Naive thymus-derived CD4-positive, alpha-beta T cell (primary cell): ENCODE measurements around the gene SPTLC2. TPM values are rescaled to one million over a fixed set of nuclear protein-coding genes. Genes with fewer than 3 reads are reported as not detected.
"Not testable (repeated sequence)": the region's sequence is repeated elsewhere in the genome, so short reads cannot be mapped to it uniquely, and the experiment has no call there.

Source experiments
- ATAC-seq: fragments of 150-1000 bp; cut with Tn5 transposase; 2 replicates; pipeline ENCODE4 v1.10.0; 2021; ENCODE audit warnings: mild to moderate bottlenecking, moderate library complexity
- CTCF ChIA-PET: fragments of 350-600 bp; sonication (Branson Sonifier 250); formaldehyde crosslinking; loops from one replicate; lab custom pipeline; 2021; ENCODE audit warnings: antibody characterized with exemption; lab: Charles Lee
- POLR2A ChIA-PET: fragments of 350-600 bp; sonication (Branson Sonifier 250); formaldehyde crosslinking; loops from one replicate; lab custom pipeline; 2021; ENCODE audit warnings: antibody characterized with exemption, inconsistent platforms; lab: Charles Lee
- DNase-seq, 9 donors: peaks; one replicate each; pipeline versions ENCODE4 v3.0.0 to v3.0.0-alpha.2; 2020 to 2022; ENCODE audit warnings: mixed read lengths in 1 of 9
- H3K27ac ChIP-seq: one replicate; pipeline ENCODE4 v1.7.0; 2013; ENCODE audit warnings: mild to moderate bottlenecking, low read depth, low read length, moderate library complexity
- H3K27me3 ChIP-seq, 2 donors: one replicate each; pipeline ENCODE4 v1.7.0; 2013; ENCODE audit warnings: low read length in 2 of 2, mild to moderate bottlenecking in 2 of 2, moderate library complexity in 2 of 2; ENCODE audit not compliant: control insufficient read depth in 2 of 2, insufficient read depth in 2 of 2
- H3K36me3 ChIP-seq, 3 experiments: 1 replicate in 2 of 3; 2 replicates in 1 of 3; pipeline ENCODE4 v1.7.0; 2013; ENCODE audit warnings: low read length in 3 of 3, mild to moderate bottlenecking in 3 of 3, moderate library complexity in 1 of 3; ENCODE audit not compliant: insufficient read depth in 3 of 3, control insufficient read depth in 2 of 3
- H3K4me1 ChIP-seq, 2 donors: one replicate each; pipeline ENCODE4 v1.7.0; 2013; ENCODE audit warnings: low read length in 2 of 2, mild to moderate bottlenecking in 2 of 2, moderate library complexity in 1 of 2; ENCODE audit not compliant: control insufficient read depth in 2 of 2, insufficient read depth in 2 of 2
- H3K4me3 ChIP-seq: 2 replicates; pipeline ENCODE4 v1.7.0; 2013; ENCODE audit warnings: mild to moderate bottlenecking, low read length
- H3K9me3 ChIP-seq, 3 experiments: 1 replicate in 2 of 3; 2 replicates in 1 of 3; pipeline ENCODE4 v1.7.0; 2013; ENCODE audit warnings: low read length in 3 of 3; ENCODE audit not compliant: control insufficient read depth in 2 of 3
- H3K27ac Mint-ChIP-seq, 9 donors: one replicate each; pipeline ENCODE4 v1.8.0; 2020 to 2022; ENCODE audit warnings: mixed read lengths in 9 of 9, mild to moderate bottlenecking in 8 of 9, moderate library complexity in 5 of 9, inconsistent platforms in 2 of 9
- H3K27me3 Mint-ChIP-seq, 5 donors: one replicate each; pipeline ENCODE4 v1.8.0; 2021 to 2022; ENCODE audit warnings: mixed read lengths in 5 of 5, mild to moderate bottlenecking in 1 of 5
- H3K36me3 Mint-ChIP-seq, 5 donors: one replicate each; pipeline ENCODE4 v1.8.0; 2020 to 2022; ENCODE audit warnings: mixed read lengths in 5 of 5, mild to moderate bottlenecking in 3 of 5, inconsistent platforms in 1 of 5
- H3K4me1 Mint-ChIP-seq, 7 donors: one replicate each; pipeline ENCODE4 v1.8.0; 2020 to 2022; ENCODE audit warnings: mixed read lengths in 7 of 7, mild to moderate bottlenecking in 3 of 7, inconsistent platforms in 1 of 7
- H3K4me3 Mint-ChIP-seq, 10 donors: one replicate each; pipeline ENCODE4 v1.8.0; 2020 to 2022; ENCODE audit warnings: mild to moderate bottlenecking in 10 of 10, mixed read lengths in 10 of 10, moderate library complexity in 6 of 10, inconsistent platforms in 2 of 10
- H3K9me3 Mint-ChIP-seq, 11 donors: one replicate each; pipeline ENCODE4 v1.8.0; 2020 to 2022; ENCODE audit warnings: mixed read lengths in 11 of 11, mild to moderate bottlenecking in 4 of 11, inconsistent platforms in 1 of 11, moderate library complexity in 1 of 11
- intact Hi-C, 2 donors: fragments of 100-400 bp; cut with micrococcal nuclease; formaldehyde crosslinking; loops; one replicate each; pipeline ENCODE4 v1.15.1; 2023
- polyA plus RNA-seq, 2 donors: library from polyadenylated mRNA; unstranded; fragments of 300-500 nt; fragmentation: Illumina TruSeq; gene quantifications; one replicate each; pipeline ENCODE4 v1.2.3, GENCODE V29; 2021
- total RNA-seq, 6 experiments: library from RNA in 5 of 6; stranded (reverse) in 5 of 6; gene quantifications; 1 replicate in 5 of 6; 2 replicates in 1 of 6; pipeline ENCODE4 v1.2.3 and lab custom pipeline; 2021 to 2026

SPTLC2 gene
- total and polyA plus RNA-seq, 7 experiments from 2014 or later, result 11.6 to 58.1 (median 24.7) TPM

DNA sequence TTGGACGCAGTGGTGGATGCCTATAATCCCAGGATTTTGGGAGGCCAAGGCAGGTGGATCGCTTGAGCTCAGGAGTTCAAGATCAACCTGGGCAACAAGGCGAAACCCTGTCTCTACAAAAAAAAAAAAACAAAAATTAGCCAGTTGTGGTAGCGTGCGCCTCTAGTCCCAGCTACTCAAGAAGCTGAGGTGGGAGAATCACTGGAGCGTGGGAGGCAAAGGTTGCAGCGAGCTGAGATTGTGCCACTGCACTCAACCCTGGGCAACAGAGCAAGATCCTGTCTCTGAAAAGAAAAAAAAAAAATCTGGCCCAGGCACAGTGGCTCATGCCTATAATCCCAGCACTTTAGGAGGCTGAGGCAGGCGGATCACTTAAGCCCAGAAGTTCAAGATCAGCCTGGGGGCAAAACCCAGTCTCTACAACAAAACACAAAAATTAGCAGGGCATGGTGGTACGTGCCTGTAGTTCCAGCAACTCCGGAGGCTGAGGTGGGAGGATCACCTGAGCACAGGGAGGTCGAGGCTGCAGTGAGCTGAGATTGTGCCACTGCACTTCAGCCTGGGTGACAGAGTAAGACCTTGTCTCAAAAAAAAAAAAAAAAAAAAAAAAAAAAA is 27.9 kb downstream of the SPTLC2 start:
- ATAC-seq, H3K36me3 ChIP-seq, H3K27ac ChIP-seq, H3K27me3 Mint-ChIP-seq, H3K9me3 ChIP-seq, H3K9me3 Mint-ChIP-seq, DNase-seq, H3K4me3 ChIP-seq, H3K27me3 ChIP-seq, intact Hi-C loops: not testable (repeated sequence)
- peak overlapping the region in 3 of 9 donors; percentile 21 to 80 (median 74) for H3K27ac Mint-ChIP-seq
- peaks cover 16 to 67% (median 57%) of the 10 kb centered on the region in 7 donors for H3K4me1 Mint-ChIP-seq
- ChIA-PET POLR2A (interaction anchor here (0.7 kb wide), 1 partner anchor 17 kb away, joined by 3 read pairs; no protein-coding TSS in a partner anchor), CTCF (interaction anchor here (0.6 to 0.7 kb wide), 2 partner anchors 10 to 16 kb away, joined by 5 to 6 read pairs; no protein-coding TSS in a partner anchor)
- peaks cover 0 to 32% (median 15%) of the 10 kb centered on the region in 5 donors for H3K36me3 Mint-ChIP-seq
- H3K4me1 ChIP-seq, result peaks cover 3 to 25% of the 10 kb centered on the region in 2 donors
- H3K4me3 Mint-ChIP-seq, result peak overlapping the region in 2 of 10 donors; percentile 52 to 73

- Histone ChIP-seq H3K4me3 (no peak overlapping the region), H3K27me3 (no peaks in the 10 kb centered on the region), H3K9me3 (no peaks in the 10 kb centered on the region), H3K27ac (no peak overlapping the region), H3K36me3 (no peaks in the 10 kb centered on the region), H3K4me1 (peaks cover 4 to 18% of the 10 kb centered on the region in 2 donors)
- Mint-ChIP-seq H3K27ac (no peak overlapping the region), H3K9me3 (peaks cover 0 to 2% (median 0%) of the 10 kb centered on the region in 11 donors), H3K4me1 (peaks cover 23 to 66% (median 56%) of the 10 kb centered on the region in 7 donors), H3K27me3 (no peaks in the 10 kb centered on the region), H3K36me3 (peaks cover 0 to 16% (median 10%) of the 10 kb centered on the region in 5 donors), H3K4me3 (no peak overlapping the region)
- ChIA-PET POLR2A (no interaction called here), CTCF (no interaction called here)
- intact Hi-C loops, result no loop called here
- no peak for DNase-seq
- no peak for ATAC-seq
These were observed 31.1 kb downstream of the SPTLC2 start for GRCh38 chr14:77585385-77585784.

DNA sequence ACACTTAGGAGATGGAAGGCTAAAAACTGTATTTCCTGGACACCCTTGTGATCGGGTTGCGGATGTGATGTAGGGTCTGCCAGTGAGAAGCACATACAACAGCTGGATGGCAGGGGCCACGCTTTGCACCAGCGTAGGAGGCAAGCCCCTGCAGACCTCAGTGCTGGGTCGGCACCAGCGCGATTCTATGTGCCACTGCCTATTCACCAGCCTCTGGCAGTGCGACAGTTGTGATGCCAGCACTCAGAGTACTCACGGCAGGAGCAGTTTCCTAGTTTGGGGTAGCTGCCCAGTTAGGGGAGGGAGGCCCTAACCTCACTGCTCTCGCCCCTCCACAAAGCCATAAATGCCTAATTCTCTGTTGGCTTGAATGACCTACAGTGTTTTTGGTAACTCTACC is 31.6 kb downstream of the SPTLC2 start:
- no peak overlapping the region for H3K27ac ChIP-seq
- H3K4me3 ChIP-seq, result no peak overlapping the region
- ChIA-PET CTCF (no interaction called here), POLR2A (no interaction called here)
- no peaks in the 10 kb centered on the region for H3K27me3 Mint-ChIP-seq
- peaks cover 0 to 16% (median 10%) of the 10 kb centered on the region in 5 donors for H3K36me3 Mint-ChIP-seq
- H3K4me3 Mint-ChIP-seq, result no peak overlapping the region
- H3K9me3 ChIP-seq, result no peaks in the 10 kb centered on the region
- intact Hi-C loops, result loop anchor here (5.0 kb wide), 1 partner anchor 32 kb away; the partner anchor contains the start of gene SPTLC2 (in 2 of the 2)
- DNase-seq, result no peak
- H3K9me3 Mint-ChIP-seq, result peaks cover 0 to 2% (median 0%) of the 10 kb centered on the region in 11 donors
- peak overlapping the region in 2 of 9 donors; percentile 0 to 2 for H3K27ac Mint-ChIP-seq
- H3K36me3 ChIP-seq, result no peaks in the 10 kb centered on the region
- H3K4me1 ChIP-seq, result peaks cover 5 to 16% of the 10 kb centered on the region in 2 donors
- no peak for ATAC-seq
- no peaks in the 10 kb centered on the region for H3K27me3 ChIP-seq
- H3K4me1 Mint-ChIP-seq, result peaks cover 17 to 63% (median 55%) of the 10 kb centered on the region in 7 donors

DNA sequence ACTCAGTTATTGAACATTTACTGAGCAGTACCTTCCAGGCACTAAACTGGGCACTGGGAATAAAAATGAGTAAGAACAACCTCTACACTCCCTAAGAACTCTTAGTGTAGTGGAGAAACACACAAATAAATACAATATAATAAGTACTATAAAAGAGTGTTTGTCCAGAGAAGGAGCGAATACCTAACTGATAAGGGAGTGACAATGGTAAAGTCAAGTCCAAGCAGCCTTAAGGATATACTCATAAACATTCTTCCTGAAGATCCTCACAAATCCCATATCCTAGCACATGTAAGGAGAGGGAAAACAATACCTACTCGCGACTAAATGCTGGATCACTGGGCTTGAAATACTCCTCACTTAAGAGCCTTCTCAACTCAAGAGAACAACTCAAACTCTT is 32.8 kb downstream of the SPTLC2 start:
- peak overlapping the region in 3 of 9 donors; percentile 38 to 65 (median 46) for H3K27ac Mint-ChIP-seq
- DNase-seq, result no peak
- ChIA-PET CTCF (no interaction called here), POLR2A (no interaction called here)
- H3K4me3 ChIP-seq, result no peak overlapping the region
- no peaks in the 10 kb centered on the region for H3K9me3 ChIP-seq
- no peak overlapping the region for H3K4me3 Mint-ChIP-seq
- H3K4me1 ChIP-seq, result peaks cover 5 to 7% of the 10 kb centered on the region in 2 donors
- intact Hi-C loops, result loop anchor here (5.0 kb wide), 1 partner anchor 34 kb away; the partner anchor contains the start of gene SPTLC2 (in 2 of the 2)
- H3K27ac ChIP-seq, result no peak overlapping the region
- peaks cover 0 to 2% (median 0%) of the 10 kb centered on the region in 11 donors for H3K9me3 Mint-ChIP-seq
- ATAC-seq, result no peak
- no peaks in the 10 kb centered on the region for H3K27me3 Mint-ChIP-seq
- peaks cover 17 to 59% (median 53%) of the 10 kb centered on the region in 7 donors for H3K4me1 Mint-ChIP-seq
- no peaks in the 10 kb centered on the region for H3K36me3 ChIP-seq
- no peaks in the 10 kb centered on the region for H3K27me3 ChIP-seq
- peaks cover 0 to 14% (median 13%) of the 10 kb centered on the region in 5 donors for H3K36me3 Mint-ChIP-seq

GRCh38 chr14:77582511-77582910 is 33.9 kb downstream of the SPTLC2 start:
- Histone ChIP-seq H3K4me1 (peaks cover 5 to 7% of the 10 kb centered on the region in 2 donors), H3K36me3 (no peaks in the 10 kb centered on the region), H3K27ac (no peak overlapping the region), H3K27me3 (no peaks in the 10 kb centered on the region), H3K9me3 (no peaks in the 10 kb centered on the region), H3K4me3 (no peak overlapping the region)
- ATAC-seq, result no peak
- no peak for DNase-seq
- Mint-ChIP-seq H3K9me3 (peaks cover 0 to 2% (median 0%) of the 10 kb centered on the region in 11 donors), H3K27ac (peak overlapping the region in 4 of 9 donors; percentile 48 to 73 (median 60)), H3K4me3 (peak overlapping the region in 2 of 10 donors; percentile 6 to 41), H3K4me1 (peaks cover 17 to 59% (median 45%) of the 10 kb centered on the region in 7 donors), H3K36me3 (peaks cover 0 to 14% (median 13%) of the 10 kb centered on the region in 5 donors), H3K27me3 (no peaks in the 10 kb centered on the region)
- intact Hi-C loops, result loop anchor here (1.0 to 5.0 kb wide), 2 partner anchors 8 to 35 kb away; partner anchors contain the start of gene SPTLC2 (in 2 of the 2)
- CTCF ChIA-PET, result no interaction called here
- POLR2A ChIA-PET, result interaction anchor here (0.7 kb wide), 1 partner anchor 33 kb away, joined by 3 read pairs; no protein-coding TSS in a partner anchor

GRCh38 chr14:77580964-77581505 is 35.4 kb downstream of the SPTLC2 start:
- Histone ChIP-seq H3K27me3 (no peaks in the 10 kb centered on the region), H3K27ac (no peak overlapping the region), H3K4me1 (peaks cover 5 to 7% of the 10 kb centered on the region in 2 donors), H3K9me3 (no peaks in the 10 kb centered on the region), H3K36me3 (no peaks in the 10 kb centered on the region), H3K4me3 (peak overlapping the region; percentile 6)
- ChIA-PET CTCF (interaction anchor here (0.6 kb wide), 1 partner anchor 27 kb away, joined by 4 read pairs; no protein-coding TSS in a partner anchor), POLR2A (interaction anchor here (0.6 kb wide), 1 partner anchor 1756 kb away, joined by 6 read pairs; no protein-coding TSS in a partner anchor)
- DNase-seq (peak in 6 of 9 donors; percentile 20 to 55 (median 36)), ATAC-seq (peak; percentile 76)
- H3K36me3 Mint-ChIP-seq, result peaks cover 0 to 23% (median 8%) of the 10 kb centered on the region in 5 donors
- peak overlapping the region in 8 of 9 donors; percentile 28 to 86 (median 62) for H3K27ac Mint-ChIP-seq
- H3K9me3 Mint-ChIP-seq, result peaks cover 0 to 1% (median 0%) of the 10 kb centered on the region in 11 donors
- no peaks in the 10 kb centered on the region for H3K27me3 Mint-ChIP-seq
- peak overlapping the region; percentile 34 to 68 (median 58) for H3K4me3 Mint-ChIP-seq
- H3K4me1 Mint-ChIP-seq, result peaks cover 17 to 53% (median 39%) of the 10 kb centered on the region in 7 donors
- intact Hi-C loops, result loop anchor here (5.0 kb wide), 1 partner anchor 36 kb away; the partner anchor contains the start of gene SPTLC2 (in 2 of the 2)
